Large intestine (tissue), 3 donors: ENCODE results near the gene CNRIP1. TPM values are rescaled to one million over a fixed set of nuclear protein-coding genes. Genes with fewer than 3 reads are reported as not detected.
A peak's percentile ranks its signal among the peaks of the same experiment; 100 is the strongest.
"Not testable (repeated sequence)": the region's sequence is repeated elsewhere in the genome, so short reads cannot be mapped to it uniquely, and the experiment has no call there.

Source experiments
- DNase-seq, 2 donors: peaks; one replicate each; pipeline versions ENCODE4 v3.0.0 to v3.0.0-alpha.2; 2013
- H3K27ac ChIP-seq: one replicate; pipeline ENCODE4 v1.5.1; 2013; ENCODE audit warnings: low read length
- H3K27me3 ChIP-seq: 2 replicates; pipeline ENCODE4 v1.6.1; 2013; ENCODE audit warnings: low read length; ENCODE audit not compliant: control insufficient read depth, insufficient read depth
- H3K36me3 ChIP-seq: 2 replicates; pipeline ENCODE4 v1.6.1; 2013; ENCODE audit warnings: low read length; ENCODE audit not compliant: control insufficient read depth, insufficient read depth
- H3K4me1 ChIP-seq: one replicate; pipeline ENCODE4 v1.6.1; 2013; ENCODE audit warnings: low read length; ENCODE audit not compliant: control insufficient read depth, insufficient read depth
- H3K4me3 ChIP-seq: one replicate; pipeline ENCODE4 v1.5.1; 2013; ENCODE audit warnings: low read length
- H3K9me3 ChIP-seq: one replicate; pipeline ENCODE4 v1.6.1; 2013; ENCODE audit warnings: mild to moderate bottlenecking, low read depth, low read length, moderate library complexity; ENCODE audit not compliant: control insufficient read depth
- WGBS: methylation state at CpG from one replicate; pipeline ENCODE4 v1.1.5; 2013; ENCODE audit warnings: low lambda C conversion rate; ENCODE audit not compliant: insufficient coverage; 5-methylcytosine and 5-hydroxymethylcytosine counted together
- polyA plus RNA-seq: library from polyadenylated mRNA; unstranded; fragments of 120-200 nt; gene quantifications from one replicate; pipeline ENCODE4 v1.2.1, GENCODE V29; 2013

CNRIP1 gene
- polyA plus RNA-seq, 1 donor = 18.6 TPM

GRCh38 chr2:68362069-68362468, 42.3 kb upstream of the CNRIP1 start:
- H3K36me3 ChIP-seq = no peaks in the 10 kb centered on the region
- H3K27me3 ChIP-seq = peaks cover 3% of the 10 kb centered on the region
- no peaks in the 10 kb centered on the region for H3K4me1 ChIP-seq
- no peak overlapping the region for H3K27ac ChIP-seq
- peak; percentile 29 to 50 for DNase-seq
- H3K9me3 ChIP-seq = no peaks in the 10 kb centered on the region
- no peak overlapping the region for H3K4me3 ChIP-seq
- 82% methylated on average over 3 of the region's 12 CpGs for WGBS

GRCh38 chr2:68359889-68360288, 40.1 kb upstream of the CNRIP1 start:
- Histone ChIP-seq H3K4me1 (no peaks in the 10 kb centered on the region), H3K27ac (no peak overlapping the region), H3K4me3 (no peak overlapping the region), H3K9me3 (no peaks in the 10 kb centered on the region), H3K36me3 (no peaks in the 10 kb centered on the region), H3K27me3 (no peaks in the 10 kb centered on the region)
- DNase-seq = no peak
- 90% methylated on average over 2 of the region's 3 CpGs for WGBS

- H3K9me3 ChIP-seq = no peaks in the 10 kb centered on the region
- peak in 1 of 2 donors; percentile 7 for DNase-seq
- H3K27me3 ChIP-seq = peaks cover under 1% of the 10 kb centered on the region
- WGBS = no CpG with 5 or more reads among the region's 6 CpGs
- H3K27ac ChIP-seq = no peak overlapping the region
- no peak overlapping the region for H3K4me3 ChIP-seq
- H3K36me3 ChIP-seq = no peaks in the 10 kb centered on the region
- H3K4me1 ChIP-seq = no peaks in the 10 kb centered on the region
These were observed 38.0 kb upstream of the CNRIP1 start for GRCh38 chr2:68357605-68358337.

GRCh38 chr2:68356599-68357239, 37.0 kb upstream of the CNRIP1 start:
- H3K4me1 ChIP-seq = no peaks in the 10 kb centered on the region
- no CpG with 5 or more reads among the region's 4 CpGs for WGBS

GRCh38 chr2:68352651-68353391, 33.1 kb upstream of the CNRIP1 start:
- WGBS = no CpG with 5 or more reads among the region's 2 CpGs

More at GRCh38 chr2:68356599-68357239, 37.0 kb upstream of the CNRIP1 start:
- Histone ChIP-seq H3K27ac (no peak overlapping the region), H3K4me3 (no peak overlapping the region), H3K36me3 (no peaks in the 10 kb centered on the region), H3K9me3 (no peaks in the 10 kb centered on the region), H3K27me3 (peaks cover 4% of the 10 kb centered on the region)
- no peak for DNase-seq

GRCh38 chr2:68351997-68352396, 32.2 kb upstream of the CNRIP1 start:
- Histone ChIP-seq H3K4me3 (no peak overlapping the region), H3K27ac (no peak overlapping the region), H3K36me3 (no peaks in the 10 kb centered on the region), H3K4me1 (no peaks in the 10 kb centered on the region), H3K9me3 (no peaks in the 10 kb centered on the region), H3K27me3 (peaks cover 4% of the 10 kb centered on the region)
- DNase-seq = no peak
- no CpG with 5 or more reads among the region's 6 CpGs for WGBS

More at GRCh38 chr2:68352651-68353391, 33.1 kb upstream of the CNRIP1 start:
- Histone ChIP-seq H3K4me1 (no peaks in the 10 kb centered on the region), H3K9me3 (no peaks in the 10 kb centered on the region), H3K36me3 (no peaks in the 10 kb centered on the region), H3K4me3 (no peak overlapping the region), H3K27me3 (peaks cover 4% of the 10 kb centered on the region), H3K27ac (no peak overlapping the region)
- DNase-seq = no peak

GRCh38 chr2:68349091-68349490, 29.3 kb upstream of the CNRIP1 start:
- DNase-seq, H3K9me3 ChIP-seq, H3K36me3 ChIP-seq, H3K27me3 ChIP-seq, H3K4me3 ChIP-seq, H3K27ac ChIP-seq, H3K4me1 ChIP-seq: not testable (repeated sequence)
- 94% methylated on average over 4 of the region's 4 CpGs for WGBS

- Histone ChIP-seq H3K9me3 (no peaks in the 10 kb centered on the region), H3K36me3 (no peaks in the 10 kb centered on the region), H3K27me3 (peaks cover 9% of the 10 kb centered on the region), H3K4me1 (no peaks in the 10 kb centered on the region), H3K27ac (no peak overlapping the region), H3K4me3 (no peak overlapping the region)
- DNase-seq = no peak
- no CpG with 5 or more reads among the region's 9 CpGs for WGBS
These were observed 25.6 kb upstream of the CNRIP1 start for GRCh38 chr2:68345129-68345875.

GRCh38 chr2:68344031-68344430, 24.3 kb upstream of the CNRIP1 start:
- DNase-seq = no peak
- H3K9me3 ChIP-seq = no peaks in the 10 kb centered on the region
- H3K4me1 ChIP-seq = no peaks in the 10 kb centered on the region
- no peak overlapping the region for H3K4me3 ChIP-seq
- H3K36me3 ChIP-seq = no peaks in the 10 kb centered on the region
- no peak overlapping the region for H3K27ac ChIP-seq
- H3K27me3 ChIP-seq = peaks cover 15% of the 10 kb centered on the region
- WGBS = no CpG with 5 or more reads among the region's 1 CpG

- H3K36me3 ChIP-seq = no peaks in the 10 kb centered on the region
- no peaks in the 10 kb centered on the region for H3K4me1 ChIP-seq
- H3K9me3 ChIP-seq = no peaks in the 10 kb centered on the region
- H3K27ac ChIP-seq = no peak overlapping the region
- 100% methylated on average over 1 of the region's 1 CpG for WGBS
- DNase-seq = no peak
- no peak overlapping the region for H3K4me3 ChIP-seq
- H3K27me3 ChIP-seq = peaks cover 16% of the 10 kb centered on the region
These were observed 22.7 kb upstream of the CNRIP1 start for GRCh38 chr2:68342470-68342869.
